Right lung (tissue), 5 donors: ENCODE data around the gene NNMT. TPM values are rescaled to one million over a fixed set of nuclear protein-coding genes. Genes with fewer than 3 reads are reported as not detected.

Experiments used
- DNase-seq, 2 donors: peaks; one replicate each; pipeline ENCODE4 v3.0.0-alpha.2; 2013
- polyA plus RNA-seq, 5 donors: library from polyadenylated mRNA; unstranded; fragments of 120-200 nt; gene quantifications; one replicate each; pipeline versions ENCODE4 v1.2.1 to v1.2.3, GENCODE V29; 2013; ENCODE audit warnings: inconsistent platforms in 1 of 5, low replicate concordance in 1 of 5; ENCODE audit not compliant: insufficient read length in 5 of 5, insufficient read depth in 1 of 5

Gene NNMT
- polyA plus RNA-seq, 5 donors, result 1.1 to 4.6 (median 1.9) TPM

DNA sequence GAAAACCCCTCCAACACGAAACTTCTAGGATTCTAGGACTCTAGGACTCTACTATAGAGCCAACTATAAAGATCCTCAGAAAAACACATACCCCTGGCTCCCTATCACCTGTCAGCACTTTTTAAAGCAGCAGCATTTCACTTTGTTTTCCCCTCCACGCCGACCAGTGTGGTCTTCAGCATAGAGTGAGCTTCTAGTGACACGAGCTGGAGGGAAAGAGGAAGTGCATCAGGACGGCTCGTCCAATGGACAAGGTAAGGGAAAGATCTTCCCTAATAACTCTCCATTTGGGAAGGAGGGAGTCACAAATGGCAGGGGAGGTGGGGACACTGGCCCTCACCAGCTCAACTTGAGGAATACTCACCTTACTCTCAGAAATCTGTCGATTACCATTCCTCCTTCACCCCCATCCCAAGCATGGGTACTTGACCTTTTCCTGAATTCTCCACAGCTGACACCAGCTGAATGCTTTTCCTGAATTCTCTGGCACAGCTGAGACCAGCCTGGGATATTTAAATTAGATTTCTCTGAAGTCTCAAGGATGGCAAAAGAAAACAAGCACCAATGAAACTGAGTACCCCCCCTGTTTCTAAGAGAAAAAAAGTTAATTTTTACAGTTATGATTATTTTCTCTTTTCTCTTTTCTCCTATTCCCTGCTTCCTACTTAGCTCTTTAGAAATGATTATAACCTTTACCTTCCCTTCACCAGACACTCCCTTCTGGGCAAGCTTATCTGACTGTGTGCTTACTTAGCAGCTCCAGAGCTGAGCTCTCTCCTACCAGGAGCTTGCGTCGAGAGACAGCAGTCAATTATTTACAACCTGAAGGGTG, 33.3 kb upstream of the NNMT start:
- peak in 1 of 2 donors; percentile 50 for DNase-seq

DNA sequence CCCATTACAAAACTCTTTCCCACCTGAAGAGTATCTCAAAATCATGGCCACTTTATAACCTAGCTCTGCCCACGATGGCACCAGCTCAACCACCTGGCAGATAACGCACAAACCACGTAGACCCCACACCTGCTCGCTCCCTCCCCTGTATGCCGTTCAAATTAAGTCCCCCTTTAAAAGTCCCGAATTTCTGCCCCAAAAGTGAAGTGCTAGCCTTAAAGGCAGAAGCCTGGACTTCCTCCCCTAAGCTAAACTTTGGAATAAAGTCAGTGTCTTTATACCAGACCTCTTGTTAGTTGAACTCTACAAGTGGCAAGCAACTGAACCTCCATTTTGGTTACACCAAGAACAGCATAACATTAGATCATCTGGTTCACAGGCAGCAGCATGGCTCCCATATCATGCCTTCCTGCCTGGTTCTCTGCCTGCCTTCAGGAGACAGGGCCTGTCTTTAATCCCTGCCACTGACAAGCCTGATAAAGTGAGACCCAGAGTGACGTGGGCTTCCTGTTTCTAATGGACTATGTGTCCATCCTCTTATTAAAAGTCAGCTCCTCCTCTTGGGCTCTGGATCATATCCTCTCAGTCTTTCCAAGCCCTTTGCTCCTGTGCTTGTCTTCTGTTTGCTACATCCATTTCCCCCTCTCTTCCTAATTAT, 32.6 kb upstream of the NNMT start:
- no peak for DNase-seq

DNA sequence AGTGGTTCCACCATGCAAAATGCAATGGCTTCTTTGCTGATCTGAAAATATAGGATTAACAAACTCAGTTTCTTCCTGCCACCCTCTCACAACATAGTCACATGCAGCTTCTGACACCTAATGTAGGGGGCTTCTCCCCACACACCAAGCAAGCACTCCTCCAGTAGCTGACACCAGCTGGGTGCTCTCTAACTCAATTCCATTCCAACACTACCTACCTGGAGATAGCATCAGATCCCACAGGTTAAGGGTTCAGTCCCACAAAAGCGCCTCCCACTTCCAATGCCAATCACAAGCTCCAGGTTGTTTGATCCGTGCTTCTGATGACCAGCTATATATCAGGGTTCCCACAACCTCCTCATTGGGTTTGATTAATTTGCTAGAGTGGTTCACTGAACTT, 31.8 kb upstream of the NNMT start:
- no peak for DNase-seq

DNA sequence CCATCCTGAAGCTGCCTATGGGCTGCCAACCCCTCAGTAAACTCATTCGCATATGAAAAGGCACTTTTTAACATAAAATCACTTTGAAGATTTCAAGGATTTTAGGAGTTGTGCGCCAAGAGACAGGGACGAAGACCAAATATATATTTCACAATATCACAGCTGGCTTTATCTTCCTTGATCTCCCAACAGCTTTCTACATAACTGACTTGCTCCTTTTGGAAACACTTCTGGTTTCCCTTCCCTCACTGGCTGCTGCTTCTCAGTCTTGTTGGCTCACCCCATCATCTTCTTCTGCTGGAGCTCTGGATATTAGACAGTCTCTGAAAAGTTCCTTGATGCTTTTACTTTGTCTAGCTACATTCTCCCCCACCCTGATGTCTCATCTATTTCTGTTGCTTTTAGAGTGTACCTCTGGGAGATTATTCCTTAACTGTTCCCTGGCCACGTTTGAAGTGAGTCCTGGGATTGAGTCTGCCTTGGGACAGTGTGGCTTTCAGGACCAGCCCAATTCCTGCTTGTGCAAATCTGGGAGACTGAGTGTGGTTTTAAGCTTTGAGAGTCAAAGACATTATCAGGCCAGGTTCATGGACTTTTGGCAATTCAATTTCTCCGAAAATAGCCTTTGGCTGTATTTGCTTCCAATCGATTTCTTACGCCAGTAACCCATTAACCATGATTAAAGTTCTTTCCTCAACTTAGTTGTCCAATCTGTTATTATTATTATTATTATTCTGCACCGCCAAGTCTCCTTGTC, 30.9 kb upstream of the NNMT start:
- DNase-seq, result no peak

DNA sequence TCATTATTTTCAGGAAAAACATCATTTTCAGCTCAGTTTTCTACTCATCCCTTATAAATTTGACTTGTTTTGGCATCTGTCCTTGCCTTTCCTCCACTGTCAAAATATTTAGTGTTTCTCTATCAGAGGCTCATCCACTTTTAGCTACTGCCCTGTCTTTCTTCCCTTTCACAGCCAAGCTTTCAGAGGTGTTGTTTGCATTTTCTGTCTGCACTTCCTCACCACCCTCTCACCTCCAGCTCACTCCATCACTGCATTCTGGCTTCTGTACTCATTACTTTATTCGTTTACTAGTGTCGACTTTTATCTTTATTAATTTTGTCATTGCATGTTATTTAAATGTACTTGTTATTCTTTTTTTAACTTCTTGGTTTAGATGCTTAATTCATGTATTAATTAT, 26.7 kb upstream of the NNMT start:
- DNase-seq, result no peak

DNA sequence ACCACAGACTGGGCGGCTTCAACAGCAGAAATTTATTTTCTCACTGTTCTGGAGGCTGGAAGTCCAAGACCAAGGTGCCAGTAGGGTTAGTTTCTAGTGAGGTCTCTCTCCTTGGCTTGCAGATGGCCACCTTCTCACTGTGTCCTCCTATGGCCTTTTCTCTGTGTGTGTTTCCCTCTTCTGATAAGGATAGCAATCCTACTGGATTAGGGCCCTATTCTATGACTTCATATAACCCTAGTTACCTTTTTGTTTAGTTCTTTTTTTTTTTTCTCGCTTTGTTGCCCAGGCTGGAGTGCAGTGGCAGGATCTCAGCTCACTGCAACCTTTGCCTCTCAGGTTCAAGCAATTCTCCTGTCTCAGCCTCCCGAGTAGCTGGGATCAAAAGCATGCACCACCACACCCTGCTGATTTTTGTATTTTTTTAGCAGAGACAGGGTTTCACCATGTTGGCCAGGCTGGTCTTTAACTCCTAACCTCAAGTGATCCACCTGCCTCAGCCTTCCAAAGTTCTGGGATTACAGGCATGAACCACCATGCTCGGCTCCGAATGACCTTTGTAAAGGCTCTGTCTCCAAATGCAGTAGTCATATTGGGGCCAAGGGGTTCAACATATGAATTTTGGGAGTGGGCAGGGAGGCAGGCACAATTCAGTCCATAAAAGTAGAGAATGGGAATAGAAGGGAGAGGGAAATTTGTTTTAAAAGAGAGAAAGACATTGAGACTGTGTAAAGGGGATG, 25.5 kb upstream of the NNMT start:
- no peak for DNase-seq

DNA sequence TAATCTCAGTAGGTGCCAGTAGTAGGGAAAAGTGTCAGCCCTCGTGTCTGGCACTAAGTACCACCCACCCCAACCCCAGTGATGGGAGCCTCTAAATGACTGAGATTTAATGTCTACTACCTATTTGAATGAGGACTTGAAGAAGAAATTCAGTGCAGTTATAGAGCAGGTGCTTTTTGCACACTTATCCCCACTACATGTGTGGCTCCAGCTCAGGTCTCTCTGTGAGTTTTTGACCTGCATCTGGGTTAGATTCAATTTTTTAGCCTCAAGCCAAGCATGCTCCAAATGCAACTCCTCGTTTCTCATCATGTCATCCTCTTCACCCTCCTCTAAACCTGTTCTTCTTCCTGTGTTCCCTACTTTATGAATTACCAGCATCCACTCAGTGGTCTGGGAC, 24.9 kb upstream of the NNMT start:
- no peak for DNase-seq

DNA sequence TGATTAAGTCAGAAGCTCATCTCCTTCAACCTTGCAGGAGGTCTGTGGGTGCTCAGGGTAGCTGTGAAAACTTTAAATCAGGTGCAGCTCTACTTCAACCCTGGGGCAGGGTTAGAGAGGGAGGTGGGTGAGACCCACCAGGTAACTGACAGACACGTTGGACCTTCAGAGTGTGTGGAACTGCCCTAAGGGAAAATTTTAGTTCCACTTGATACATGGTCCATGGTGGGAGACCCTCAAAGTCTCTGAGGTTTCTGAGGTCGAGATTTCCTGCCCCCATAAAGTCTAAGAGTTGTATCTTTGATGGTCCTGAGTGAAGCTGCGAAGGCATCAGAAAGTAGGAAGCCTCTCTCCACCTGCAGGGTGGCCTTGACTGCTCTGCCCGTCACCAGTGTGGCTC, 23.9 kb upstream of the NNMT start:
- no peak for DNase-seq

DNA sequence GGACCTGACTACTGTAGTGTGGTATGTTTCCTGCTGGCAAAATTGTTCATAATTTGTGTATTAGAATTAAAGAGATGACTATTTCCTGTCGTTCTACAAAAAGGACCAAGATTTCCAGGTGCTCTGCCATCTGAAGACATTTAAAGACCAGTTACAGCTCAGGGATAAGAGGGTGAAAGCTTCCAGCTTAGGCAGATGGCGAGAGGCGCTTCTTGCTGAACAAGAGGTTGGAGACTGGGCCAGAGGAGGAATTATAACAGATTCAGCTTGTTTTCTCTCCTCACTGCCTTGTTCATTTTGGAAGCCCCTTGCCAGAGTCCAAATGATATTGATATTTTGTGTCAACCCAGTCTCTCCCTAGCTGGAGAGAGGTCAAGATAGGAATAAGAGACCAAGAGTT, 23.1 kb upstream of the NNMT start:
- no peak for DNase-seq

DNA sequence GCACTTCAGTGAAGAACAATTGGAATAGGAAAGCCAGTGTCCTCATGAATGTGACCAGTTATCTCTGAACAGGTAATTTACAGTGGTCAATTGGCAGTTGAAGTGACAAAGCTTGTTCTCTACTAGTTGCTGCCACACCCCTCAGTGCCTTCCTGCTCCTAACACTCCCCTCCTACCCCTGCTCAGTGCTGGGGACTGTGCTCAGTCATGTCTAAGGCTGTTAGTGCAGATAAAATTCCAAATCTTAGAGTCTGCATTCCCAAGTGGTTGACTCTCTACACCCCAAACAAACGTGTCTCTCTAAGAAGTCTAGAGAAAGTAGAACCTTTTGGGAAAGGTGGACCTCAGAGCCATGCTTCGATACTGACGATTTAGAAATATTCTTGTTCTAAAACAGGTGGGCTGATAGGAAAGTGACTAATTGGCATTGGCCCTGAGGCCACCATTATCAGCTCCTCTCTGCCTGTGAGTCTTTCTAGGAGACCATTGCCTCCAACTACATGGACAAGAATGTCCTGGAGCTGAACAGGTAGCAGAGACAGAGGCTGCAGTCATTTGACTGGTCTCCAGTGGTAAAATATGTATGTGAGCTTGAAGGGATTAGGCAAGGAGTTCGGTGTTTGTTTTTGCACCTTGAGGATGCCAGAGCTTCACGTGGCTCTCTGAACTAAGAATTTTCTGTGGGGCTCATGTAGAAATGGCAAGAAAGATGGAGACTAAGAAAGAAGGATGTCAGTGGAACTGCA, 22.1 kb upstream of the NNMT start:
- DNase-seq, result no peak

DNA sequence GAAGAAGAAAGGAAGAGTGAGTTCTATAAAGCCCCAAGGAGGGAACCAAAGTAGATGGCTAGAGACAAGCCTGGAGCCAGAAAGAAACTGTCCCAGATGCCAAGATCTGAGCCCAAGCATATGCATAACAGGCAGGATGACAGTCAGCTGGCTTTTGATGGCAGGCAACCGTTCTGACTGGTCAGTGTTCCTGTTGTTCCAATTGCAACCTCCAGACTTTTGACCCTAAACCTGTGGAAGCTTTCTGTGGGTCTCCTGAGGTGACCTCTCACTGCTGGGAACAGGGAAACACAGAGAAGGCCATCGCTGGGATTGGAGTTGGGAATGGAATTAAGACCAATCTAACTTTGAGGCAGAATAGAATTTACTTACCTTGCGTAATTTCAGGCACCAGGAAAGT, 21.6 kb upstream of the NNMT start:
- DNase-seq, result no peak

DNA sequence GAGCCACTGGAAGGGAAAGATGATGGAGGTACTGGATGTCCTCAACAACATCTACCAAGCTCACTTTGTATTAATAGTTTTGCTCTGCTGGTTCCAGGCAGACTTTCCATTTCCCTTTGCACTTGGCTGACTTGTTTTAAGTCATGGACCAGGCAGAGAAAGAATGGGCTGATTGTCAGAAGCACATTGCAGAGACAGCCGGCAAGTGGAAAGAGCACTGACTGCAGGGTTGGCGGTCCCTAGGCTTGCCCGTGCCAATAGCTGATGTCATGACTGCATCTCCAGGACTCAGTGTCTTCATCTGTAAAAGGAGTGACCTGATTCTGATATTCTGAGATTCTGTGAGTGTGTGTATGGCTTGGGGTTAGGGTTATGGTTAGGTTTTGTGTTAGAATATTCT, 20.9 kb upstream of the NNMT start:
- DNase-seq, result no peak

DNA sequence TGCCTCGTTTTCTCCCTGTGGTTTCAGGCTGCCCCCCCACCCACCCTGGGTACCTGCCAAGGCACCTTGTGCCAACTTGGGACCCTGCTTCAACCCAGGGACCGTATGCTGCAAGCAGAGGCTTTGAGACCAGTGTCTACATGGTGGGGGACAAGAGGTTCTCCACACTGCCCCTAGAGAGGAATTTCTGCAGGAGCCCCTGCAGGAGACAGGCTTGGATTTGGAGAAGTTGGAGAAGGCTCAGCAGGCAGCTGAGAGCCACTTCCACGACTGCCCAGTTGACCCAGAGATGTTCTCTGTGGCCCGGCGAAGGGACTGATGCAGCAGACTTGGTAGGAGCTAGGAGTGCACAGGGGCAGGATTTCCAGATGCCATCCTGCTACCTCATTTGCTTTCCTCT, 20.1 kb upstream of the NNMT start:
- DNase-seq, result no peak

DNA sequence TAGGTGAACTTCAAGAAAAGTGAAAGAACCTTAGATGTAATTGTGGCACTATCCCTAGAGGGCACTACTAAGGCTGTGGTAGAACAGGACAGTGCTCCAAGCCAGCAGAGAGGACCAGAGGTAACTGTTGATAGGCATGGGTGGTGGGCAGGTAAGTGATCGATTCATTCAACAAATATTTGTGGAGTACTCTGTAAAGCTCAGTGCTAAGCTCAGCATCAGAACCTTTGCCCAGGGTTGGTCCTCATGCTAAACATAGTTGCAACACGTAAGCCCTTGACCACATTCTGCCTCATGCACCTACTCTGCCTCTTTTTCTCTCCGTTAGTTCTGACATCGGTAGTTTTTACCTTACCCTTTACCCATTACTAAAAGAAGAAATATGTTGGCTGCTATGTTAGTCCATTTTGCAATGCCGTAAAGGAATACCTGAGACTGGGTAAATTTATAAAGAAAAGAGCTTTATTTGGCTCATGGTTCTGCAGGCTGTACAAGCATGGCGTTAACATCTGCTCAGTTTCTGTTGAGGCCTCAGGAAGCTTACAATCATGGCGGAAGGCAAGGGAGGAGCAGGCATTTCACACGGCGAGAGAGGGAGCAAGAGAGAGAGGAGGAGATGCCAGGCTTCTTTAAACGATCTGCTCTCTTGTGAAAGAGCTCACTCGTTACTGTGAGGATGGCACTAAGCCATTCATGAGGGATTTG, 18.4 kb upstream of the NNMT start:
- DNase-seq, result no peak

DNA sequence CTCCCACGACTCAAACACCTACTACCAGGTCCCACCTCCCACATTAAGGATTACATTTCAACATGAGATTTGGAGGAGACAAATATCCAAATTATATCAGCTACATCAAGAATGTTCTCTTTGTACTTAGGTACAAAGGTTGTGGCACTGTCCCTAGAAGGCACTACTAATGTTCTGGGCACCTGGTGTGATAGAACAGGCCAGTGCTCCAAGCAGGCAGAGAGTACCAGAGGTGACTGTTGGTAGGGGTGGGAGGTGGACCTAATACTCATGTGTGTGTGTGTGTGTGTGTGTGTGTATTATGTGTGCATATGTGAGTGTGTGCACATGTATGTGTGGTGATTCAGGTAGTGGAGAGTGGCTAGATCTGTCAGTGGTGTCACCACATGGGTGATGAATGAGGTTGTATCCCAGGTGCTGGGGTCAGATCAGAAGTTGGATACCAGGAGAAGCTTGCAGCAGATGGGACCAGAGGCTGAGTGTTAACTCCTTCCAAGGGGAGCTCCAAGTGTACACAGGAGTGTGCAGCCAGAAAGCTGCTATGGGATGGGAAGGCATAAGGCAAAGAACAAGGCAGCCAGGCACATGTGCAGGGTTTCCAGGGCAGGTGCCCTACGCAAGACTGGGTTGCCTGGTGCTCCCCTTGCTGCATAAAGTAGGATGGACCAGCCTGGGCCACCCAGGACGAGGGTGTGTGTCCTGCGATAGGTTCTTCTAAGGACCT, 17.7 kb upstream of the NNMT start:
- no peak for DNase-seq

DNA sequence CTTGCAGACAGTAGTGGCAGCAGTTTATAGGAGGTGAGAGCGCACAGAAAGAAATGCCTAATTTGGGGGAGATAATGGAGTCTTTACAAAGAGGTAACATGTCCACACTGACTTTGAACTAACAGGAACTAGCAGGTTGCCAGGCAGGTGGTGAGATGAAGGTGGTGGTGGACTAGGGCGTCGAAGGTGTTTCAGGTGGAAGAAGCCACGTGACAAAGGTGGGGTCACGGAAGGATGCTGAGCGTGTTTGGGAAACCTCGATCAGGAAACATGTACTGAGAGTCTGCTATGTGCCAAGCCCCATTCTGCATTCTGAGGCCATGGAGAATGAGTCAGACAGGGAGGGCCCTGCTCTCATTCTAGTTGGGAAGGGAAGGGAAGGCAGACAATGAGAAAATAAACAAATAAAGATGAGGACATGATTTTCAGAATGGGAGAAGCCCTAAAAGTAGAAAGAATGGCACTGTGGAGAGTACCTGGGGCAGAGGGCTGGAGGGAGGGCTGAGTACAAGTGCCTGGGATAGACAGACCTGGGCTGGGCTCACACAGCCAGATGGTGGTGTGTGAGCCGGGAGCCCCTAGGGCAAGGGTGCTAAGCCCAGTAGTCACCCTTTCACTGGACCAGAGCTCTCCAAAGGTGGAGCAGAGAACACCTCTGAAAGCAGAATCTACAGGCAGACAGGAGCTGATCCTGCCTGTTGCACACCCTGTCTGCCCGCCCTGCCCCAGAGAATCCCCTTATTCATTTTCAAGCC, 16.2 kb upstream of the NNMT start:
- no peak for DNase-seq

DNA sequence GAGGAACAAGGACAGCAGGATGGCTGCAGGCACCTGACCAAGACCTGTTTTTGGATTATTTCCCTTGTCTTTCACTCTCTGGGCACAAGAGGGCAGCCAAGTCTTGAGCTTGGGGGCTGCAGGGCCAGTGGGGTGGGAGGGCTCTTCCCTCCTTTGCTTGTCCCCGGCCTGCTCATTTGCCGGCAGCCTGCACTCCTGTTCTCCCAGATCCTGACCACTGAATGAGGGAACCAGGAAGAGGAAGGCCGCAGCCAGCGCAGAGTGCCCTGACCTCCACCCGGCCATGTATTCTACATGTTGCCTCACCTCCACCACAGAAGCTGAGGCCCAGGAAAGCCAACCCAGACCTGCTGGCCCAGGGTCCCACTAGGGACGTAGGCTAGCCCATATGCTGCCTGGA, 15.5 kb upstream of the NNMT start:
- peak in 1 of 2 donors; percentile 29 for DNase-seq

DNA sequence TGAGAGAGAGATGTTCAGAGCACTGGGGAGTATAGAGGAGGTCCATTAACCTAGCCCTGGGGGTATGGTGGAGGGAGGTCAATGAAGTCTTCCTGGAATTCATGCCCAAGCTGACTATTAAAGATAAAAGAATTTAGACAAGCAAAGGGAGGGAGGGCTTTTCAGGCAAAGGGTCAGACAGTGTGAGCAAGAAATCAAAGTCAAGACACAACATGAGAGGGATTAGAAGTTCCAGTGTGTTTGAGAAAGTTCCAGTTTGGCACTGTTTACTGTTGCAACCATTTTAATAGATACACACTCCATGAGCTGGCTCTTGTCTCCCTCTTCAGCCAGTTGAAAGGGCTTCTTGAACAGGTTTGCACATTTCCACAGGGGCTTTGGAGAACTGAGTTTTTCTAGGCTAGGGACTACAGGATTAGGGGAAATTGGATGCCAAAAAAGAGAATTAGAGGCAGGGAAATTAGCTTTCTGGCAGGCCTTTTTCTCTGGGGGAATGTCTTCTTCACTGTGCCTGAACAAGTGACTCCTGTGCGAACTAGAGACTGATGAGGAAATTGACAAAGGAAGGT, 14.7 kb upstream of the NNMT start:
- no peak for DNase-seq

DNA sequence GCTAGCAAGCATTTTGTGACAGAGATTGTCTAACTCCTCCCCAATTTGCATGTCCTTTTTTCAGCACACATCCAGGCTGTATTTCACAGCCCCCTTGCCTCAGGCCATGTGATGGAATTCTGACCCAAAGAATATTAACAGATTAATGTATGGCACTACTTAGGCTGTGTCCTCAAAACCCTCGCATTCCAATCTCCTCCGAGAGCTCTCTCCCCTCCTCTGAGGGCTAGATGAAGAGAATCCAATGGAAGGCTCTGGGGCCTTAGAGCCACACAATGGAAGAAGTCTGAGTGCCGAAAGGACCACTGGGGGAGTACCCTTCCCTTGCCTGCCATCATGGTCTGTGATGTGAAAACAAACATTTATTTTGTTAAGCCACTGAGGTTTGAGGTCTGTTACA, 13.7 kb upstream of the NNMT start:
- DNase-seq, result no peak
